Activated effector memory CD4-positive, alpha-beta T cell treated with Interleukin-2 at 50 U/mL for 16 hours (primary cell): Measurements from ENCODE around the gene ZNF697.
"Not testable (repeated sequence)": the region's sequence is repeated elsewhere in the genome, so short reads cannot be mapped to it uniquely, and the experiment has no call there.

Experiments
- DNase-seq: peaks from one replicate; pipeline ENCODE4 v3.0.0-alpha.2; 2020

ZNF697 gene

DNA sequence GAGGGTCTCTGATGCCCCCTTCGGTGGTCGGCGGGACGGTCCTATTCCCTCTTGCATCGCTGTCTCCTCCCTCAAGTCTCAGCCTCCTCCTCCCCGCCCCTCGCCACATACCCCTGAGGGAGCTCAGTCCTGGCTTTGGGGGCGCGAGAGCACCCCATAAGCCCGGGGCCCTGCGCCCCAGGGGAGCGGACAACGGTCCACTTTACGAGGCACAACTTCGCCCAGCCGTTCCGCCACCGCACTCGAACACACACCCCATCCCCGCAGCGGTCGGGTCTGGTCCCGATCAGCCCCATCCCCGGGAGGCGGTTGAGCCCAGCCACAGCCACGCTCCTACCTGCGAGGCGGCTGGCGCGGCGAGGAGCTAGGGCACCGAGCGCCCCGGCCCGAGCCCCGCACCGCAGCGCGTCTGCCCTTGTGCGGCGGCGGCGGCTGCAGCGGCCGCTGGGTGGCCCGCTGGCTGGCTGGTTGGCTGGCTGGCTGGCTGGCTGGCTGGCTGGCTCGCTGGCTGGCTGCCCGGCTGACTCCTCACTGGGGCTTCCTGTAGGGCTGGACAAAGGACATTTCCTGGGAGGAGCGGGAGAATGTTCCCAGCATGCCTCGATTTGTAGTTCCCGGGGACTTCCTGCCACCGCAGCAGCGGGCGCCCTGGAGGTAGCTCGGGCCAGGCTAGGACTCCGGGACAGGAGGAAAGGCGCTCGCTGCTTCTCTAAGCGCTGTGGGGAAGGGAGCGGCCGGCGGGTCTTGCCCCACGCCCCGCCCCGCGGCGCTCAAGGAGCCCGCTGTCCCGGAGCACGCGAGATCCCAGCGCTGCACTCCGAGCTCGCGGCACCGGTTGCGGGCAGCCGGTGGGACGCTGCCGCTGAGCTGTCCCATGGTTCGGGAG is at the start of gene ZNF697:
Gene ZNF697 (minus strand): TSS at position 533 of the 886 bp plus-strand sequence. CDS start 22,166 bp downstream, outside the sequence.
- no peak for DNase-seq

DNA sequence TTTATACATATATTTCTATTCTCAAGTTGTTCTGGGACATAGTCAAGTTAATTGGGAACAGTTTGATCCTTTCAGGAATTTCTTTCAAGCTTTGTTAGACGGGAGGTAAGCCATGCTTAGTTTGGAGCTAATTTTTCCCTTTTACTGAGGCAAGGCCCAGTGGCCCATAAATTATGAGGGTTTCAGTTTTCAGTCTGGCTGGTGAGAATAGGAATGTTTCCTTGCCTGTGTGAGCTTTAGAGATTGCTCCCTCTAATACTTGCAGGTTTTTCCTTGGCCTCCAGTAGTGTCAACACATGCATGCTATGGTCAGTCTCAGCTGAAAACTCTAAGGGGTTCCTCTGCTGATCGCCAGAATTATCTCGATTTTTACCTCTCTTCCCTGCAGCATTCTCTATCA is 49.5 kb upstream of the ZNF697 start:
- DNase-seq, result no peak

DNA sequence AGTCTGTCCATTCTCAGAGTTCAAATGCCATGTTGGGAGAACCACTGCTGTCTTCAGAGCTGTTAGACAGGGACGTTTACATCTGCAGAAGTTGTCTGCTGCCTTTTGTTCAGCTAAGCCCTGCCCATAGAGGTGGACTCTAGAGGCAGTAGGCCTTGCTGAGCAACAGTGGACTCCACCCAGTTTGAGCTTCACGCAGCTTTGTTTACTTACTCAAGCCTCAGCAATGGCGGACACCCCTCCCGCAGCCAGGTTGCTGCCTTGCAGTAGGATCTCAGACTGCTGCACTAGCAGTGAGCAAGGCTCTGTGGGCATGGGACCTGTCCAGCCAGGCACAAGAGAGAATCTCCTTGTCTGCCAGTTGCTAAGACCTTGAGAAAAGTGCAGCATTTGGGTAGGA is 48.8 kb upstream of the ZNF697 start:
- DNase-seq, result not testable (repeated sequence)

DNA sequence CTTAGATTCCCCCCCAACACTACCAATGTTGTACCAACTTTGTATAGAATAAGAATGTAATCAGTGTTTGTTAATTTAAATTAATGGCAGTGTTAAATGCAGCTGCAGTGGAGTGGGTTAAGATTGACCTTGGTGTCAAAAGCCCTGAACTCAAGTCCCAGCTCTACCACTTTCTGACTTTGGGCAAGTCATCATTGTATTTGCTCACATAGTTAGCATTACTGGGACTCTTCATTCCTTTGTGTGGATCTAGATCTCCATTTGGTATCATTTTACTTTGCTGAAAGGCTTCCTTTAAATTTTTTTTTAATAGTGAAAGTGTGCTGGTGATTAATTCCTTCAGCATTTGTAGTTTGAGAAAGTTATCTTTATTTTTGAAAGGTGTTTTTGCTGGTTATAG is 41.4 kb upstream of the ZNF697 start:
- DNase-seq, result no peak

DNA sequence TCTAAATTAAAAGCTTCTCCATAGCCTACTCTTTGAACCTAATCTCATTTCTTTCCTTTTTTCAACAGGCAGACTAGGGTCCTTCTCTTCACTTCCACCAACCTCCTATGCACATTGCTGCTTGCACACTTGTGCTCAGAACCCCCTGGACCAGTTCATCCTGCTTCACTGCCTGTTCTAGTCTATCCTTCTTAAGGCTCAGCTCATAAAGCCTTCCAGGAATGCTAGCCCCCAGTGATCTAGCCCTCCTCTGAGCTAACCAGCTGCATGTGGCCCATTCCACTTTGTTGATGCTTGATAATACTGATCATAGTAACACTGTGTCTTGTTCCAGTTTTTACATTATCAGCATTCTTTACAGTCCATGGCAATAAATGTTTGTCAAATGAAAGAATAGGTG is 40.7 kb upstream of the ZNF697 start:
- no peak for DNase-seq

DNA sequence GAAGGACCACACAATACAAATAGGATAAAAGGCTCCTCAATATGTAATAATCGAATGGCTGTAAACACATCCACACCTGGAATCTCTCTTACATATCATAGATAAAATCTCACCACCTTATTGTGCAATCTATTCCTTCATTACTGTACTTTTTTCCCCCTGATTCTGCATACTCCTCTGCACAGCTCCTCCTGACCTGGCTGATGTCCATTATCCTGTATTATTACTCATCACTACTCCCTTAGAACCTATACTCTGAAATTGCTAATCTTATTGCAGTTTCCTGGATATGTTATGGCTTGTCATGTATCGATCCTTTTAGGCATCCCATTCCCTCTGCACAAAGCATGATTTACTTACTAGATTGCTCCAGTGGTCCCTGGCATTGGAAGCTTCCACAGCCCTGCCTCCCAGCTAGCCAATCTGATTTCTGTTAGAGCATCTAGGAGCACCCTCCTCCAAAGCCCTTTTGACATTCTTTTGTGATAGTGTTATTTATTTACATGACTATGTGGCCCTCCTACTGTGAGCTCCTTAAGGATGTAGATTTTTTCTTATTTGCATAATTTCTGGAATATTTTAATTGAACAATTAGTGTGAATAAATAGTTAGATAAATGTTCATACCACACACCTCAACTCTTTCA is 39.5 kb upstream of the ZNF697 start:
- DNase-seq, result no peak

DNA sequence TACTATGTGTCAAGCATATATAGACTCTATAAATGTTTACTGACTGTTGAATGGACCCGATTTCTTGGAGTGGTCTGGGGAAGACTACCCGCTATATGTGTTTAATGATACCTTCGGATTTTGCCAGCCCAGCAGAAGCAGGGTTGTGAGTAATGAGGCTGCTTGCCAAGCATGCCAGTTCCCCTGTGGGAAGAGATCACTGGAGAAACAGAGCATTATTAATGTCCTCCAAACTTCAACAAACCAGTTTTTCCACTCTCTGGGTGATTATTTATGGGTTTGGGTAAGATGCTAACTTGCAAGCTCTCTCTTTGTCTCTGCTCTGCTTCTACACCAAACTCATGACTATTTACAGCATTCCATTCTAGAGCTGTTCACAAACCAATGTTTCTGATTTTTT is 38.6 kb upstream of the ZNF697 start:
- DNase-seq, result no peak

DNA sequence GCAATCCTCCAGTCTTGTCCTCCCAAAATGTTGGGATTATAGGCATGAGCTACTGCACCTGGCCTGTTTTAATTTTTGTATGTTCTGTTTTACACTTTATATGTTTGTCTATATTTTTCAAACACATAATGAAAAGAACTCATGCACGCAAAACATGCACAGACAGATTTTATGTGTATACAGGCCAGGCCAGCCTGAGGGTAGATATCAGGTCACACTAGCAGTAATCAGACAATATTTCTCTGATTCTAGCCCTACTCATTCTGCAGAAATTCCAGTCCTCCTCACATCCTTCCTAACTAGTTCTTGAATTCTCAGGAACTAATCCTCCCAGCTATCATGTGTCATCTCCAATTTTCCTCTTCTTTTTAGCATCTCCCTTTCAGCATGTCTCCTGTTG is 35.8 kb upstream of the ZNF697 start:
- DNase-seq, result no peak

DNA sequence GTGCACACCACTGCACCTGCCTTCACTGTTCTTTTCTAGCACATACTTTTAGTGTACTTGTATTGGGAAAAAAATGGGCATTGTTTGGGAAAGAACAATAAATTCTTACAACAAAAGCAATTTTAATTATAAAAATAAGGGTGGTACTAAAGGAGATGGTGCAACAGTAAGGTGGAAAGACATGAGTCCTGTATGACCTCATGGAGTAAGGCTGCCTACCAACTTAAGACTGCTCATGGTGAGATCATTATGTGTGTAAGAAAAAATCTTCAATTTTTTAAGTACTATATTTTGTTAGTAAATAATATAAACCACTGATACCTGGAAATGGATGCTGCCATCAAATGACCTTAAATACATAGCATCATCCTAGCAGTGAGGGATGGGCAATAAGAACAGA is 34.1 kb upstream of the ZNF697 start:
- no peak for DNase-seq

DNA sequence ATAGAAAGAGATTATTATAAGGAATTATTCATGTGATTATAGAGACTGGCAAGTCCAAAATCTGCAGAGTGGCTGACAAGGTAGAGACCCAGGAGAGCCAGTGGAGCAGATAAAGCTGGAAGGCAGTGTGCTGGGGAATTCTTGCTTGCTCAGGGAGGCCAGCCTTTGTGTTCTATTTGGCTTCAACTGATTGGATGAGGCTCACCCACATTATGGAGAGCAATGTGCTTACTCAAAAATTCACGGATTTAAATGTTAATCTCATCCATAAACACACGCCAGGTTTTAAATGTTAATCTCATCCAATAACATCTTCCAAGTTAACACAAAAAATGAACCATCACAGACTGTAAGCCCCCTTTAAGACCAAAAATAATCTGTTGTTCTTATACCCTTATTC is 33.5 kb upstream of the ZNF697 start:
- no peak for DNase-seq

DNA sequence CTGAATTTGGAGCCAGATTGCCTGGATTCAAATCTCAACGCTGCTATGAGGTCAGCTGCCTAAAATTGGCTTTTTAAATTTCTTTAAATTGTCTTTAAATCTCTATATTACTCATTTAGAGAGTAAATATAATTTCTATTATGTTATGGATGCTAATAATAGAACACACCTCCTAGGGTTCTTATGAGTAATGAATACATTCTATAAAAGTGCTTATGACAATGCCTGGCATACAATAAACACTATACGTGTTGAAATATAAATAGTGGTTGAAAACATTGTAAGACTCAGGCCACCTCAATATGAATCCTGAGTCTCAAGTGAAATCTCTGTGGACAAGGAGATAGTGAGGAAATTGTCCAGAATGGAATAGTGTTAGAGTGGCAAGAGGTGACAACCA is 32.7 kb upstream of the ZNF697 start:
- DNase-seq, result no peak

DNA sequence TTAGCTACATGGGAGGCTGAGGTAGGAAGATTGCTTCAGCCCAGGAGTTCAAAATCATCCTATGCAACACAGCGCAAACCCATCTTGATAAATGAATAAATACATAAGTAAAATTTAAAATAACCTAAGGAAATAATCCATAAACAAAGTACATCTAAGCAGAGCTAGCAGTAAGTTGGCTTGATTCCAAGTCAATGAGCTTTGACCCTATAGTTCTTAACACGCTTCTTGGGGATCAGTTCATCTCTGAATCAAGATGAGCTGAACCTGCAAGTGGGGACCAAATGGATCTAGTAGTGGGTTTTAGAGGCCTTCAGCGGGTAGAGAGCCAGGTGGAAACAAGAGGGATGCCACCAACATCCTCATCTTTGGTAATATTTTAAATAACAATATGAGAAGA is 32.1 kb upstream of the ZNF697 start:
- no peak for DNase-seq

DNA sequence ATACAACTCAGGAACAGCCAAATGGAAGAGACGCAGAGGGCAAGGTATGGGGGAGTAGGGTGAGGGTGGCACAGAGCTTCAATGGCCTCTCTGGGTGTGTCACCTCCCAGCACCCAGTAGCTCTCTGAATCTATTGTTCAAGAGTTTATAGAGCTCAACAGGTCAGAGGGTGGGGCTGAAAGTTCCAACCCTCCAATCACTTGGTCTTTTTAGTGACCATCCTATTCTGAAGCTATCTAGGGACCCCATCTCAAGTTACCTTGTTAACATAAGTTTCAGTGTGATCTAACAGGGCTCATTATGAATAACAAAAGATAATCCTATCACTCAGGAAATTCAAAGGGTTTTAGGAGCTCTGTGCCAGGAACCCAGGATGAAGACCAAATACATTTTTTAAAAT is 31.2 kb upstream of the ZNF697 start:
- DNase-seq, result no peak

DNA sequence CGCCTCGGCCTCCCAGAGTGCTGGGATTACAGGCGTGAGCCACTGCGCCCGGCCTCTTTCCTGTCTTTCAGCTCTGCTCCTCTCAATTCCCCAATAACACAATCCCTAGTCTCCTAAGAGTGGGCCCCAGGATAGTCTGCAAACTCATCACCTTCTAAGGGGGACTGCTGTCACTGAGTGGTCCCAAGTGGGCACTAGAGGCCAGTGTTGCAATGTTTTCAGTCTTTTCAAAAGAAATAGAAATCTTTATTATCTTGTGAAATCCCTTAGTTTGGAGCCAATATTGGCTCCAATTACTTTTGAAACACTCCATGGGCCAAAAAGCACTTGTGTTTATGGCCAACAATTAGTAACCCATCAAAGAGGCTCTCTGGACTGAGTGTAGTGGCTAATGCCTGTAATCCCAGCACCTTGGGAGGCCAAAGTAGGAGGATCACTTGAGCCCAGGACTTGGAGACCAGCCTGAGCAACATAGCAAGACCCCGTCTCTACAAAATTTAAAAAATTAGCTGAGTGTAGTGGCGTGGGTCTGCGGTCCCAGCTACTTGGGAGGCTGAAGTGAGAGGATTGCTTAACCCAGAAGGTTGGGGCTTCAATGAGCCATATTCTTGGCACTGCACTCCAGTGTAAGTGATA is 28.6 kb upstream of the ZNF697 start:
- DNase-seq, result no peak

DNA sequence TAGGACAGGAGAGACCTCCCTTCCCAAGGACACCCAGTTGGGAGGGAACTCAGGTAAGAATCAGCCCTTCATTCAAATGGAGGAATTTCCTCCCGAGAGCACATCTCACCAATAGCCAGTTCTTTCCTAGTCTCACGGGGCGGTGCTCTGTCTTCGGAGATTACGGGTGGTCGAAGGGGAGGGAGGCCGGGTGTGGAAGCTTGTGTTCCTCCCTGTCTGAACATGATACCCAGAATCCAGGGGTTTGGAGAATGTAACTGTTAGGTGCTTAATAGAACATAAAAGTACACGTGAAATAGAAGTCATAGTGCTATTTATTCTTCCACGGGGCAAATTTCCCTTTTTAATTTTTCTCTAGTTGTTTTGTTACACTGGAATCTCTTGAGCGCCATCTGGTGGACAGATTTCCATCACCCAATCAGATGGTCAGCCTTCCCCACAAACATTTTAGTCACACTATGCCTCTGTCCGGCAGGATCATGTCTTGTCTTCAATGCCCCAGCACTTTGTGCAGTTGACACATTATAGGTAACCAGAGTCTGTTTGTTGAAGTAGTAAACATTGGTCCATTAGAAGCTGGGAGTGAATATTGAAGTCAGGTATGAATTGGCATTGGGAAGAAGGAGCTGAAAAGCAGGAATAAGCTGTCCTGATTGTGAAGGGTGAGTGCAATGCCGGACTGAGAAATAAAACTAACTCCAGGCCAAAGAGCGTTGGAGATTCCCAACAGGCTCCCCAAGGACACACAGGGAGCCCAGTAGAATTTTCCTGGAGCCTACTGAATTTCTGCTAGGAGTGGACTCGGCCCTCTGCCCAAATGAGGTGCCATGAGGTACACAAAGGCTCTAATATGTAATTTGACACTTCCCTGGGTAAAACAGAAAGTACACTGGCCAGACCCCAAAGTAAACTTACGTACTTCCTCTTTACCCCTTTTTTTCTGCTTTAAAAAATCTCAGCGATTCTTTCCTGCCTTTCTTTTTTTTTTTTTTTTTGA is 27.6 kb upstream of the ZNF697 start:
- peak; percentile 4 for DNase-seq

DNA sequence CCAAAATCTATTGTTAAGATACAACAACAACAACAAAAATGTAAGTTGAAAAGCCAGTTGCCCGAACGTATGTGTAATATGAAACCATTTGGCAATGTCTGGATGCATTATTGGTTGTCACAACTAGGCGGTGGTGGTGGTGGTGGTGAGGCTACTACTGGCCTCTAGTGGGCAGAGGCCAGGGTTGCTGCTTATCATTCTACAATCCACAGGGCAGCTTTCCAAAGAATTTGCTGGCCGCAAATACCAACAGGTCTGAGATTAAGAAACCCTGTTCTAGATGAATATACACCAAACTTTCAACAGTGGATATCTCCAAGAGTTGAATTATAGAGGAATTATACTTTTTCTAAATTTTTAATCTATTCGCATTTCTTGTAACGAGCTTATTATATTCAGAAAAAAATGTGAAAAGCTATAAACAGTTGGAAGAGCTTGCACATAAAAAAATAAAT is 26.8 kb upstream of the ZNF697 start:
- DNase-seq, result no peak

DNA sequence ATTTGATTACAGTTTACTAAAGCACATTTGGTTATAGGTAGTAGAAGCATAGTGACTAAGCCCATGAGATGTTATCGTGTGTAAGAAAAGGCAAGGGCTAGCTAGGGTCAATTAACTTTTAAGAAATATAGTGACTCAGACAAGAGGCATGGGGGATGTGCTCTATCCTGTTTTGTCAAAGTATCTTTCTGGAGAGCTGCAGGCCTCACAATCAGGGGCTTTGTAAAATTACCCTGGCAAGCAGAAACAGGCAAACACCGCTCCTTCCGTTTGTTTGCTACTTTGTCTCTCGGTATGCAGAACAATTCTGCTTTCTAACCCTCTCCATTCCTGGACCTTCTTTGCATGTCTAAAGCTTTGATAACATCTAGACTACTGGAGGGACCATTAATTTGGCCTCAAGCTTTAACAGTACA is 26.1 kb upstream of the ZNF697 start:
- no peak for DNase-seq

DNA sequence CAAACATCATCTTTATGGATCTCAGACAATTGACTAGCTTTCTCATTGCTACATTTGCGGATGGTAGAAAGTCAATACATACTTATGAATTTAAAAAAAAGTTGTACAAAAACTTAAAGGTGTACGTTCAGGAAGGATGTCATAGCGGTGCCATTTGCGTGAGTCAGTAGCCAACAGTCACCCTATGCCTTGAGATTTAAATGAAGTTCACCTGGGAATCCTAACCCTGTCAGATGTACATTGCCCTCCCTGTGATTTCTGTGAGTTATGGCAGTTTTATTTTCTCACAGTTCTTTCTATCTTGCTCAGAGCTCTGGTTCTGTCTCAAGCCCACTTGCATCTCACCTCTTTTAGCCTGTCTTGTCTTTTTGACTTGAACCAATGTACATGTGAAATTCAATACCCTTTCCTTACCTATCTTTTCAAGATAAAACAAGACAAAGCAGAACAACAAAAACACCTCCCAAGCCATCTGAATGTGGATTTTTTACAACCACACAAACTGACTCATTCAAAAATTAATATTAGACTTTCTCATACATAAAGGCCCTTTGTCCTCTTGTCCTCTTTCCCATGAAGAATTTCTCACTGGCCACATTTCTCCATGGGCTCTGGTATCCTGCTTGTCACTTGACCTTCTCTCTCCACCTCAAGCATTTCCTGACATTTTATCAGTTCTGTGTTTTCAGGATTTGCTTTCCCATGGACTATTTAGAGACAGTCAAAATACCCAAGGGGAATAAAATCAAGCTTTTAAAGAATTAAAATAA is 25.3 kb upstream of the ZNF697 start:
- DNase-seq, result no peak

DNA sequence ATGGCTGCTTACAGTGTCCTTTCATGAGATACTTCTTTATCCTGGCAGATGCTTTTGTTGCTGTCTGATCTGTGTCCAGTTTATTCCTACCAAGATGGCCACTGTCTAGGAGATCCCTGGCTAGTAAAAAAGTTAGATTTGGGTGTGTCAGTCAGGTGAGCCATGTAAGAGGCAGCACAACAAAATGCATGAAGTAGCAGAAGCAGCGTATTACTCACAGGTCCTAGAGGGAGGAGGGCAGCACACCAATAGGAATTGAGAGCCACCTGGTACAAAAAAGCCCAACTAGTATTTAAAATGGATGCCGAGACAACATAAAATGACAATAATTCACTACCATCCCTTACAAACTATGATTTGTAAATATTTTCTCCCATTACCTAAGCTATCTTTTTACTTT is 22.8 kb upstream of the ZNF697 start:
- DNase-seq, result no peak

DNA sequence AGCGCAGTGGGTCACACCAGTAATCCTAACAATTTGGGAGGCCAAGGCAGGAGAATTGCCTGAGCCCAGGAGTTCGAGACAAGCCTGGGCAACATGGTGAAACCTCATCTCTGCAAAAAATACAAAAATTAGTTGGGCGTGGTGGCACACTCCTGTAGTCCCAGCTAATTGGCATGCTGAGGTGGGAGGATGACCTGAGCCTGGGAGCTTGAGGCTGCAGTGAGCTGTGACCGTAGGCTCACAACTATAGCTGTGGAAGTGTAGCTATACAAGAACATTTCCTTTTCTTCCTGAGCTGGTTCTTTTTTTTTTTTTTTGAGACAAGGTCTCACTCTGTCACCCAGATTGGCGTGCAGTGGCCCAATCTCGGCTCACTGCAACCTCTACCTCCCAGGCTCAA is 19.1 kb upstream of the ZNF697 start:
- no peak for DNase-seq

DNA sequence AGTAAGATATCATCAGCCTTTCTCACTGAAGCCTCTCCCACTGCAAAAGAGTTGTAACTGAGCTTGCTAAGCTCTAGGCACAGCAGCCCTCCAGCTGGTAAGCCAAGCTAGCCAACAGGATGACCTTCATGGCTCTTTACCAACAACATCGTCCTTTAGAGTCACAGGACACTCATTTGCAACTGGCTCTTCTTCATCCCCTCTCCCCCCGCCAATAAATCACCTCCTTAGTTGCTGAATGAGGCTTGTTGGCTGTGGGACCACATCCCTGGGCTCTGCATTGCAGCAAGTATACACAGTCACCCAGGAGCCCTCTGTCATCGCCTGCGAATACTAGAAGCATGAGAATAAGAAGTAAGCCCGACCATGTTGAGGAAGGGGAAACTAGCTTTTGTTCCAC is 16.0 kb upstream of the ZNF697 start:
- DNase-seq, result no peak

DNA sequence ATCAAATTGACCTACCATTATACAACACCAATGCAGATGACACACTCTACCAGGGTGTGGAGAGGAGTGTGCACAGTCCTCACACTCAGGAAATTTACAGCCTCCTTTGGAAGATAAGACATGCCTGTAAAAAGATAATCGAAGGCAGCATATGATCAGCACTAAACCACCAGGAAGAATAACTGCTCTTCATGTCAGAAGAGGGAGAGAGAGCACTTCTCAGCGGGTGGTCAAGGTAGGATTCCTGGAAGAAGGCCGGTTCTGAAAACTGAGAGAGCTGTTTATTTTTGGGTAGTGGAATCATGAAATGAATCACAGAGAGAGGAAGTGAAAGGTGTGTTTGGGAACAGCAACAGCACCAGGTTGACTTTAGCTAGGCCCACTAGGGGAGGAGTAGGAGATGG is 14.0 kb upstream of the ZNF697 start:
- DNase-seq, result no peak
